HG03045 (cell line): ENCODE data around the gene NT5DC2.

Source experiments
- ATAC-seq: cut with Tn5 transposase; IDR thresholded peaks from one replicate; pipeline ENCODE4 v1.9.1; 2021; ENCODE audit warnings: mild to moderate bottlenecking, moderate library complexity; ENCODE audit not compliant: unreplicated experiment

NT5DC2 gene

GRCh38 chr3:52512727-52513126 lies 20.9 kb downstream of the NT5DC2 start:
- no peak for ATAC-seq

- no peak for ATAC-seq
Measured at GRCh38 chr3:52512105-52512504, 21.6 kb downstream of the NT5DC2 start.

GRCh38 chr3:52511509-52511908 lies 22.1 kb downstream of the NT5DC2 start:
- ATAC-seq = no peak

GRCh38 chr3:52509753-52510328 lies 23.8 kb downstream of the NT5DC2 start:
- no peak for ATAC-seq

- ATAC-seq = no peak
Measured at GRCh38 chr3:52507359-52507758, 26.3 kb downstream of the NT5DC2 start.

GRCh38 chr3:52506266-52506966 lies 27.2 kb downstream of the NT5DC2 start:
- no peak for ATAC-seq

- no peak for ATAC-seq
Measured at GRCh38 chr3:52504977-52505376, 28.7 kb downstream of the NT5DC2 start.

GRCh38 chr3:52503788-52504424 lies 29.8 kb downstream of the NT5DC2 start:
- ATAC-seq = no peak

GRCh38 chr3:52502808-52503350 lies 30.8 kb downstream of the NT5DC2 start:
- ATAC-seq = no peak

GRCh38 chr3:52502001-52502400 lies 31.7 kb downstream of the NT5DC2 start:
- ATAC-seq = no peak

GRCh38 chr3:52501046-52501445 lies 32.6 kb downstream of the NT5DC2 start:
- no peak for ATAC-seq

- ATAC-seq = no peak
Measured at GRCh38 chr3:52498137-52499054, 35.3 kb downstream of the NT5DC2 start.

- ATAC-seq = no peak
Measured at GRCh38 chr3:52495777-52496602, 37.7 kb downstream of the NT5DC2 start.

- no peak for ATAC-seq
Measured at GRCh38 chr3:52494886-52495495, 38.7 kb downstream of the NT5DC2 start, which contains the start of gene STAB1. TSS of gene STAB1 (plus strand) at chr3:52495338. CDS start at chr3:52495414, 76 bp downstream.

- ATAC-seq = no peak
Measured at GRCh38 chr3:52494445-52494844, 39.2 kb downstream of the NT5DC2 start.

GRCh38 chr3:52493232-52494017 lies 40.2 kb downstream of the NT5DC2 start:
- ATAC-seq = no peak

- ATAC-seq = no peak
Measured at GRCh38 chr3:52492059-52492458, 41.6 kb downstream of the NT5DC2 start.

- ATAC-seq = no peak
Measured at GRCh38 chr3:52490939-52491526, 42.6 kb downstream of the NT5DC2 start.
